ENCODE measurements around the gene SLC22A31. TPM values are rescaled to one million over a fixed set of nuclear protein-coding genes. Genes with fewer than 3 reads are reported as not detected.
A peak's percentile ranks its signal among the peaks of the same experiment; 100 is the strongest.

SLC22A31 gene
- total and polyA plus RNA-seq, 2 experiments from 2014 or later, result not detected

DNA sequence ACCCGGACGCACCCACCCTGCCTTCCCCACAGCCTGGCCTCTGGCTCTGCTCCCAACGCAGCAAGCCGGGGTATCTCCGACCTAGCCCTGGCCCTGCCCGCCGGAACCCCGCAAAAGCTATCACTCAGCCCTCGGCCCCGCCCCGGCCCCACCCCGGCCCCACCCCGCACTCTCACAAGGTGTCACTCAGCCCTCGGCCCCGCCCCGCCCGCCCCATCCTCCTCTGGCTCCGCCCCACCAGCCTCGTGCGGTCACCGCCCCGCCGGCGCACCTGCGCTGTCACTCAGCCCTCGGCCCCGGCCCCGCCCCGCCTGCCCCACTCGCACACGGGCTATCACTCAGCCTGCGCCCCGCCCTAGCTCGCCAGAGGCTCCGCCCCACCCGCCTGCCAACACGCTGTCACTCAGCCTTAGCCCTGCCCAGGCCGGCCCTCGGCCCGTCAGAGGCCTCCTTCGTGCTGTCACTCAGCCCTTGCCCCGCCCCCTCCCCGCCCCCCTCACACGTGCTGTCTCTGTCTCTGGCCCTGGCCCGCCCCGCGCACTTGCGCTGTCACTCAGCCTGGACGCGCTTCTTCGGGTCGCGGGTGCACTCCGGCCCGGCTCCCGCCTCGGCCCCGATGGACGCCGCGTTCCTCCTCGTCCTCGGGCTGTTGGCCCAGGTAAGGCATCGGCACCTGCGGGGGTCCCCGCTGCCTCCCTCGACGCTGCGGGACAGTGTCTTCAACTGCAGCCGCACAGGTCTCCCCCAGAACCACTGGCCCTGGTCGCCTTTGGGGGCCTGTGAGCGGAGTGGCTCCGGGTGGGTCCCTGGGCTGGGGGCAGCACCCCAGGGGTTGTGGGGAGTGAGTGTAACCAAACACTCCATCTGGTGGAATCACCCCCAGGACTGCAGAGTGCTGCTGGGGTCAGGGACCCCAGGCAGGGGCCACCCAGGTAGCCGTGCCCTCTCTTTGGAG lies 28.8 kb downstream of the SLC22A31 start, which contains the start of gene CDH15:
Gene CDH15, plus strand, starts transcription at position 533 of the 955 bp plus-strand sequence. Its CDS starts 84 bp downstream, at position 617.
- no peak within 1 kb of the TSS for H2AFZ ChIP-seq

DNA sequence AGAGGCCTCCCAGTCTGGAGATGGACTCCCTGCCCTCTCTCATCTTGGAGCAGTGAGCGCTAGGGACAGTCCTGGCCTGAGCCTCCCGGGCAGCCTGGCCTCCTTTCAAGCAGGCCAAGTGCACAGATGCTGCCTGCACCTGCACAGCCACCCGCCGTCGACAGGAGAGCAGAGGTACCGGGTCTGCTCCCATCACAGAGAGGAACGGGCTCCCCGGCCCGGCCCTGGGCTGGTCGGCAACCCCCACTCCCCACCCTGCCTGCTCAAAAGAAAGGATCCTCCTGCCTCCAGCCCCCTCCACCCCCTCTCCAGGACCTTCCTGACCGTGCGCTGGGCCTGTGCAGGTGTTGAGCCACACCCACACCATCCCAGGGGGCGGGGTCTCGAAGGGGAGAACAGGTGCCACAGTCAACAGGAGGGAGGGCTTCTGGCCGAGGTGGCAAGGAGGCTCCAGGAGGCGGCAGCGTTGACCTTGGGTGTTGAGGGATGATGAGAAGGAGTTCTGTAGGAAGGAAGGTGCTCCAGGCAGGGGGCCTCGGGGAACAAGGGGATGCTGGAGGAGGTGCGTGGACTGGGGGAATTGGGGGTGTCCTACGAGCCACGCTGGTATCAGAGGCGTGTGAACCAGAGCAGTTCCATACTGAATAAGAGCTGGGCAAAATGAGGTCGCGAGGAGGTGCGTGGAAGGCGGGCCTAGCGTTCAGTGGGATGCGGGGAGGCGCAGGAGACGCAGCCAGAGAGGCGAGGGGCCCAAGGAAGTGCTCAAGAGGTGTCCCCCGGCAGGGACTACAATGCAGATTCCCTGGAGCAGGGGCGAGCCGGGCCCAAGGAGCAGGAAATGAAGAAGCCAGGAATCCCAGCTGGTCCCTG lies 29.8 kb downstream of the SLC22A31 start:
- Histone ChIP-seq H3F3A (ENCODE audit: insufficient read depth) (no peaks in the 10 kb centered on the region), H3K4me3 (no peak overlapping the region), H3K4me2 (ENCODE audit: unreplicated experiment) (no peak overlapping the region), H3K27ac (no peak overlapping the region), H3K36me3 (ENCODE audit: low read depth) (no peaks in the 10 kb centered on the region), H3K27me3 (replicated peaks; ENCODE audit: insufficient read depth) (no peaks in the 10 kb centered on the region; the same call in 1 of the 2 replicates), H3K9me2 (ENCODE audit: insufficient read depth) (no peaks in the 10 kb centered on the region), H2AFZ (no peak overlapping the region), H3K4me1 (ENCODE audit: insufficient read depth) (0 out of 2 replicates have a peak, but pooled peaks cover 3% of the 10 kb centered on the region), H3K79me2 (ENCODE audit: insufficient read depth) (no peaks in the 10 kb centered on the region), H3K9me3 (ENCODE audit: low read depth) (no peaks in the 10 kb centered on the region), H4K20me1 (ENCODE audit: insufficient read depth) (no peaks in the 10 kb centered on the region), H3K9ac (no peak overlapping the region)
- TF ChIP-seq EZH2phosphoT487 (IDR thresholded peaks at IDR 0.05; ENCODE audit: insufficient read depth, low read depth) (no peak), EZH2 (IDR thresholded peaks at IDR 0.05; ENCODE audit: insufficient read depth, poor library complexity, severe bottlenecking) (no peak)
- 6 to 10% methylated on average over 25 to 33 of the region's 34 CpGs for WGBS, 2 experiments (ENCODE audit: low coverage in 1 of 2, low lambda C conversion rate in 2 of 2, missing lambda C conversion rate in 2 of 2)
- no peak for DNase-seq
- in situ Hi-C loops (cut with MboI), result no loop called here

More for the DNA sequence above, 28.8 kb downstream of the SLC22A31 start, which contains the start of gene CDH15:
- Histone ChIP-seq H3K79me2 (ENCODE audit: insufficient read depth) (no peaks in the 10 kb centered on the region), H3K4me1 (ENCODE audit: insufficient read depth) (0 out of 2 replicates have a peak, but pooled peaks cover 3% of the 10 kb centered on the region), H3K4me3 (no peak within 1 kb of the TSS), H3K9ac (no peak within 1 kb of the TSS), H3K9me3 (ENCODE audit: low read depth) (no peaks in the 10 kb centered on the region), H3K27ac (no peak within 1 kb of the TSS), H3K27me3 (replicated peaks; ENCODE audit: insufficient read depth) (no peaks in the 10 kb centered on the region; the same call in 1 of the 2 replicates), H3K4me2 (ENCODE audit: unreplicated experiment) (no peak within 1 kb of the TSS), H3K9me2 (ENCODE audit: insufficient read depth) (no peaks in the 10 kb centered on the region), H3K36me3 (ENCODE audit: low read depth) (no peaks in the 10 kb centered on the region), H4K20me1 (ENCODE audit: insufficient read depth) (no peaks in the 10 kb centered on the region), H3F3A (ENCODE audit: insufficient read depth) (no peaks in the 10 kb centered on the region)
- 9 to 15% methylated on average over 20 to 74 of the region's 74 CpGs for WGBS, 2 experiments (ENCODE audit: low coverage in 1 of 2, low lambda C conversion rate in 2 of 2, missing lambda C conversion rate in 2 of 2)
- in situ Hi-C loops (cut with MboI), result no loop called here
- peak; percentile 88 for DNase-seq
- TF ChIP-seq EZH2phosphoT487 (IDR thresholded peaks at IDR 0.05; ENCODE audit: insufficient read depth, low read depth) (no peak), EZH2 (IDR thresholded peaks at IDR 0.05; ENCODE audit: insufficient read depth, poor library complexity, severe bottlenecking) (no peak)

DNA sequence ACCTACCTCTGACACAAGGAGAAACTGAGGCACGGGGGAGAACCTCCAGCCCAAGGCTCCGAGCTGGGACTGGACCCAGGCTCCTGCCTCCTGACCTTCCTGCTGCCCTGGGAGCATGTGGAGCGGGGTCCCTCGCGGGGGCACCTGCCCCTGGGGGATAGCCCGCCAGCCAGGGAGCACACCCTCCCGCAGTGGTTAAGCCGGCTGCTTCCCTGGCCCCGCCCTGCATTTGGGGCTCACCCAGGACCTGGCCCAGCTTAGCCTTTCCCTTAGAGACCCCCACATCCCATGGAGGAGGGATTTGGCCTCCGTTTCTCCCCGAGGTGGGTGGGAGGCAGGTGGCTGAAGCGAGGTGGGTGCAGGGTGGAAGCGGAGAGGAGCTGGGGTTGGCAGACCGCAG lies 30.6 kb downstream of the SLC22A31 start:
- H3K27ac ChIP-seq, result no peak overlapping the region
- no peaks in the 10 kb centered on the region for H4K20me1 ChIP-seq (ENCODE audit: insufficient read depth)
- H2AFZ ChIP-seq, result no peak overlapping the region
- no peaks in the 10 kb centered on the region for H3K79me2 ChIP-seq (ENCODE audit: insufficient read depth)
- no peaks in the 10 kb centered on the region for H3K9me2 ChIP-seq (ENCODE audit: insufficient read depth)
- no peak for TF ChIP-seq EZH2phosphoT487 (IDR thresholded peaks at IDR 0.05; ENCODE audit: insufficient read depth, low read depth)
- TF ChIP-seq EZH2 (IDR thresholded peaks at IDR 0.05; ENCODE audit: insufficient read depth, poor library complexity, severe bottlenecking), result no peak
- H3K4me2 ChIP-seq (ENCODE audit: unreplicated experiment), result no peak overlapping the region
- H3K36me3 ChIP-seq (ENCODE audit: low read depth), result no peaks in the 10 kb centered on the region
- H3F3A ChIP-seq (ENCODE audit: insufficient read depth), result no peaks in the 10 kb centered on the region
- H3K27me3 ChIP-seq (replicated peaks; ENCODE audit: insufficient read depth), result no peaks in the 10 kb centered on the region; the same call in 1 of the 2 replicates
- in situ Hi-C loops (cut with MboI), result no loop called here
- H3K9me3 ChIP-seq (ENCODE audit: low read depth), result no peaks in the 10 kb centered on the region
- no peak overlapping the region for H3K4me3 ChIP-seq
- 51 to 55% methylated on average over 10 to 14 of the region's 14 CpGs for WGBS, 2 experiments (ENCODE audit: low coverage in 1 of 2, low lambda C conversion rate in 2 of 2, missing lambda C conversion rate in 2 of 2)
- H3K9ac ChIP-seq, result no peak overlapping the region
- H3K4me1 ChIP-seq (ENCODE audit: insufficient read depth), result 0 out of 2 replicates have a peak, but pooled peaks cover 3% of the 10 kb centered on the region
- no peak for DNase-seq

All from GM23248 (cell line).